GM12878 (cell line): ENCODE measurements around the gene REL. TPM values are rescaled to one million over a fixed set of nuclear protein-coding genes. Genes with fewer than 3 reads are reported as not detected.

Experiments
- ATAC-seq: fragments of 200-7000 bp; cut with Tn5 transposase; 3 replicates; pipeline ENCODE4 v1.9.1; 2020; ENCODE audit warnings: mild to moderate bottlenecking, moderate library complexity
- BruUV-seq: library from RNA; stranded (reverse); fragments of 400-500 nt; replicated peaks from 2 replicates; lab custom pipeline; 2021; lab: Mats Ljungman, UMichigan
- CTCF ChIA-PET: fragments of 300-600 bp; sonication (Branson Sonifier 250); formaldehyde crosslinking; extraction: SDS; loops from one replicate; lab custom pipeline; 2021; ENCODE audit warnings: inconsistent platforms; lab: Yijun Ruan, JAX
- POLR2A ChIA-PET: fragments of 350-600 bp; formaldehyde crosslinking; extraction: SDS; loops from one replicate; lab custom pipeline; 2021; ENCODE audit warnings: inconsistent platforms; lab: Charles Lee
- RAD21 ChIA-PET: fragments of 300-600 bp; sonication (Branson Sonifier 250); formaldehyde crosslinking; loops from one replicate; lab custom pipeline; 2023; ENCODE audit warnings: antibody characterized with exemption; ENCODE audit not compliant: unreplicated experiment; lab: Charles Lee
- SMC1A ChIA-PET: fragments of 300-600 bp; sonication (Branson Sonifier 250); formaldehyde crosslinking; loops from one replicate; lab custom pipeline; 2023; ENCODE audit not compliant: unreplicated experiment, uncharacterized antibody; lab: Charles Lee
- DNase-seq: peaks from one replicate; pipeline ENCODE4 v3.0.0-alpha.2; 2011; ENCODE audit warnings: low read depth, low spot score
- FAIRE-seq: peaks from 3 replicates; lab custom pipeline; 2011; peaks lifted over from hg19 to GRCh38; lab: Jason Lieb, UNC
- H2AFZ ChIP-seq: 2 replicates; pipeline ENCODE4 v1.6.0; 2011; ENCODE audit warnings: low read depth, low read length, control low read depth; ENCODE audit not compliant: control insufficient read depth
- H3K27ac ChIP-seq: 2 replicates; pipeline ENCODE4 v1.5.1; 2011; ENCODE audit warnings: control low read depth; ENCODE audit not compliant: control insufficient read depth, insufficient read depth
- H3K27me3 ChIP-seq, 2 experiments: replicated peaks in 1 of 2; 2 replicates each; pipeline versions ENCODE4 v1.6.0 to v1.6.1; 2011; ENCODE audit warnings: low read length in 1 of 2; ENCODE audit not compliant: control insufficient read depth in 2 of 2, insufficient read depth in 2 of 2
- H3K36me3 ChIP-seq, 2 experiments: 2 replicates each; pipeline ENCODE4 v1.5.1; 2011; ENCODE audit warnings: low read length in 1 of 2; ENCODE audit not compliant: control insufficient read depth in 2 of 2, insufficient read depth in 2 of 2
- H3K4me1 ChIP-seq: 2 replicates; pipeline ENCODE4 v1.6.1; 2011; ENCODE audit warnings: mild to moderate bottlenecking, low read length, moderate library complexity, mixed read lengths; ENCODE audit not compliant: control insufficient read depth, insufficient read depth
- H3K4me2 ChIP-seq: 2 replicates; pipeline ENCODE4 v1.6.0; 2011; ENCODE audit warnings: control low read depth; ENCODE audit not compliant: control insufficient read depth, insufficient read depth
- H3K4me3 ChIP-seq: fragments of 200-600 bp; sonication (generic); 2 replicates; pipeline ENCODE4 v1.5.1; 2016
- H3K79me2 ChIP-seq: 2 replicates; pipeline ENCODE4 v1.6.0; 2011; ENCODE audit warnings: low read length; ENCODE audit not compliant: control insufficient read depth, insufficient read depth
- H3K9ac ChIP-seq: 2 replicates; pipeline ENCODE4 v1.8.0; 2011; ENCODE audit warnings: low read length, control low read depth, mixed read lengths; ENCODE audit not compliant: control insufficient read depth, insufficient read depth
- H3K9me3 ChIP-seq: replicated peaks from 3 replicates; pipeline ENCODE4 v1.5.1; 2011; ENCODE audit warnings: mild to moderate bottlenecking, low read length; ENCODE audit not compliant: control insufficient read depth, insufficient read depth
- H4K20me1 ChIP-seq: 2 replicates; pipeline ENCODE4 v1.6.0; 2011; ENCODE audit not compliant: control insufficient read depth, insufficient read depth
- CEBPB ChIP-seq, 2 experiments: fragments of 150-350 bp in 1 of 2; IDR thresholded peaks; 2 replicates each; pipeline ENCODE4 v1.6.1; 2012 to 2014; ENCODE audit warnings: low read depth in 2 of 2, low read length in 2 of 2, borderline replicate concordance in 1 of 2, inconsistent platforms in 1 of 2
- EZH2 ChIP-seq: IDR thresholded peaks from 2 replicates; pipeline ENCODE4 v1.6.1; 2012; ENCODE audit warnings: low read depth, mild to moderate bottlenecking, control low read depth, inconsistent platforms, low read length, borderline replicate concordance; ENCODE audit not compliant: control insufficient read depth
- HDAC2 ChIP-seq: fragments of 200-600 bp; sonication (generic); IDR thresholded peaks from 2 replicates; pipeline ENCODE4 v1.6.1; 2017
- IKZF1 ChIP-seq: fragments of 450-650 bp; conservative IDR thresholded peaks from 2 replicates; pipeline ENCODE4 v1.6.1; 2017; ENCODE audit warnings: antibody characterized with exemption, mild to moderate bottlenecking
- IKZF2 ChIP-seq, 2 experiments: fragments of 450-650 bp; IDR thresholded peaks; 2 replicates each; pipeline ENCODE4 v1.6.1; 2017; ENCODE audit warnings: mild to moderate bottlenecking in 2 of 2, moderate library complexity in 2 of 2
- PAX5 ChIP-seq: IDR thresholded peaks from 2 replicates; pipeline ENCODE4 v1.6.1; 2011; ENCODE audit warnings: low read depth, low read length, borderline replicate concordance
- PML ChIP-seq: IDR thresholded peaks from 2 replicates; pipeline ENCODE4 v1.6.1; 2012; ENCODE audit warnings: low read length, inconsistent platforms
- POU2F2 ChIP-seq: IDR thresholded peaks from 3 replicates; pipeline ENCODE4 v1.6.1; 2011; ENCODE audit warnings: low read depth, mild to moderate bottlenecking, low read length, borderline replicate concordance
- RAD21 ChIP-seq: IDR thresholded peaks from 2 replicates; pipeline ENCODE4 v1.6.1; 2011; ENCODE audit warnings: mild to moderate bottlenecking, low read depth, low read length, moderate library complexity; ENCODE audit not compliant: insufficient read depth
- RBBP5 ChIP-seq: fragments of 200-600 bp; sonication (generic); conservative IDR thresholded peaks from 2 replicates; pipeline ENCODE4 v1.6.1; 2016
- SP1 ChIP-seq: IDR thresholded peaks from one replicate; pipeline ENCODE4 v1.6.1; 2011; ENCODE audit warnings: low read depth, low read length
- SREBF2 ChIP-seq: IDR thresholded peaks from 2 replicates; pipeline ENCODE4 v1.6.1; 2012; ENCODE audit warnings: mild to moderate bottlenecking, low read length
- TCF12 ChIP-seq: IDR thresholded peaks from 2 replicates; pipeline ENCODE4 v1.6.1; 2011; ENCODE audit warnings: low read depth, mild to moderate bottlenecking, low read length
- WRNIP1 ChIP-seq: IDR thresholded peaks from 2 replicates; pipeline ENCODE4 v1.6.1; 2011; ENCODE audit warnings: low read depth, low read length, improper control_type of control experiment, borderline replicate concordance
- WGBS: methylation state at CpG from one replicate; pipeline ENCODE4 v1.1.6; 2016; ENCODE audit warnings: low lambda C conversion rate; ENCODE audit not compliant: insufficient replicate concordance, insufficient coverage; ENCODE audit errors: missing lambda C conversion rate; 5-methylcytosine and 5-hydroxymethylcytosine counted together
- in situ Hi-C: fragments of 300-500 bp; cut with MboI; formaldehyde crosslinking; loops from 9 replicates; pipeline ENCODE4 v1.14.3; 2018; ENCODE audit warnings: mixed read lengths
- intact Hi-C: fragments of 100-400 bp; cut with micrococcal nuclease; formaldehyde crosslinking; loops from one replicate; pipeline ENCODE4 v1.14.2; 2022; ENCODE audit not compliant: unreplicated experiment
- polyA plus RNA-seq, 11 experiments: library from polyadenylated mRNA; depleted of rRNA in 4 of 11; unstranded in 6 of 11; stranded (reverse) in 5 of 11; fragments of >200 nt; fragmentation: Nextera tagmentation in 4 of 11; fragmentation: Illumina TruSeq in 1 of 11; extraction: Ambion mirVana in 4 of 11; extraction: Trizol in 1 of 11; gene quantifications; 1 replicate in 1 of 11; 2 replicates in 10 of 11; pipeline versions ENCODE4 v1.2.1 to v1.2.3, GENCODE V29; 2011 to 2016; ENCODE audit warnings: inconsistent platforms in 2 of 11, missing spikeins in 2 of 11, low read depth in 1 of 11
- total RNA-seq, 4 experiments: library from RNA; depleted of rRNA in 3 of 4; stranded (reverse); fragments of >200 nt in 3 of 4; fragmentation: Illumina TruSeq in 1 of 4; extraction: Trizol in 1 of 4; gene quantifications; 2 replicates each; pipeline versions ENCODE4 v1.2.1 to v1.2.3, GENCODE V29; 2013 to 2021
- TF ChIP-seq, protein P1 (sequence below): fragments of 450-650 bp; IDR thresholded peaks from 2 replicates; pipeline ENCODE4 v1.6.1; 2017; ENCODE audit warnings: mild to moderate bottlenecking
- TF ChIP-seq, protein P2 (sequence below): fragments of 450-650 bp; IDR thresholded peaks from 2 replicates; pipeline ENCODE4 v1.6.1; 2018; ENCODE audit warnings: mild to moderate bottlenecking, low read depth, moderate library complexity; ENCODE audit not compliant: partially characterized antibody
- TF ChIP-seq, protein P3 (sequence below): IDR thresholded peaks from 2 replicates; pipeline ENCODE4 v1.6.1; 2012; ENCODE audit warnings: low read length, inconsistent platforms

REL gene
- total and polyA plus RNA-seq, 10 of the 15 experiments (the other 5 are each of a cell fraction or from before 2014, with no cell fraction given), result 6.3 to 52.4 (median 26.6) TPM

- TF ChIP-seq, protein P1, sequence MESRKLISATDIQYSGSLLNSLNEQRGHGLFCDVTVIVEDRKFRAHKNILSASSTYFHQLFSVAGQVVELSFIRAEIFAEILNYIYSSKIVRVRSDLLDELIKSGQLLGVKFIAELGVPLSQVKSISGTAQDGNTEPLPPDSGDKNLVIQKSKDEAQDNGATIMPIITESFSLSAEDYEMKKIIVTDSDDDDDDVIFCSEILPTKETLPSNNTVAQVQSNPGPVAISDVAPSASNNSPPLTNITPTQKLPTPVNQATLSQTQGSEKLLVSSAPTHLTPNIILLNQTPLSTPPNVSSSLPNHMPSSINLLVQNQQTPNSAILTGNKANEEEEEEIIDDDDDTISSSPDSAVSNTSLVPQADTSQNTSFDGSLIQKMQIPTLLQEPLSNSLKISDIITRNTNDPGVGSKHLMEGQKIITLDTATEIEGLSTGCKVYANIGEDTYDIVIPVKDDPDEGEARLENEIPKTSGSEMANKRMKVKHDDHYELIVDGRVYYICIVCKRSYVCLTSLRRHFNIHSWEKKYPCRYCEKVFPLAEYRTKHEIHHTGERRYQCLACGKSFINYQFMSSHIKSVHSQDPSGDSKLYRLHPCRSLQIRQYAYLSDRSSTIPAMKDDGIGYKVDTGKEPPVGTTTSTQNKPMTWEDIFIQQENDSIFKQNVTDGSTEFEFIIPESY, result no peak
- TF ChIP-seq IKZF1 (no peak), SREBF2 (no peak), SP1 (no peak)
- TF ChIP-seq, protein P2, sequence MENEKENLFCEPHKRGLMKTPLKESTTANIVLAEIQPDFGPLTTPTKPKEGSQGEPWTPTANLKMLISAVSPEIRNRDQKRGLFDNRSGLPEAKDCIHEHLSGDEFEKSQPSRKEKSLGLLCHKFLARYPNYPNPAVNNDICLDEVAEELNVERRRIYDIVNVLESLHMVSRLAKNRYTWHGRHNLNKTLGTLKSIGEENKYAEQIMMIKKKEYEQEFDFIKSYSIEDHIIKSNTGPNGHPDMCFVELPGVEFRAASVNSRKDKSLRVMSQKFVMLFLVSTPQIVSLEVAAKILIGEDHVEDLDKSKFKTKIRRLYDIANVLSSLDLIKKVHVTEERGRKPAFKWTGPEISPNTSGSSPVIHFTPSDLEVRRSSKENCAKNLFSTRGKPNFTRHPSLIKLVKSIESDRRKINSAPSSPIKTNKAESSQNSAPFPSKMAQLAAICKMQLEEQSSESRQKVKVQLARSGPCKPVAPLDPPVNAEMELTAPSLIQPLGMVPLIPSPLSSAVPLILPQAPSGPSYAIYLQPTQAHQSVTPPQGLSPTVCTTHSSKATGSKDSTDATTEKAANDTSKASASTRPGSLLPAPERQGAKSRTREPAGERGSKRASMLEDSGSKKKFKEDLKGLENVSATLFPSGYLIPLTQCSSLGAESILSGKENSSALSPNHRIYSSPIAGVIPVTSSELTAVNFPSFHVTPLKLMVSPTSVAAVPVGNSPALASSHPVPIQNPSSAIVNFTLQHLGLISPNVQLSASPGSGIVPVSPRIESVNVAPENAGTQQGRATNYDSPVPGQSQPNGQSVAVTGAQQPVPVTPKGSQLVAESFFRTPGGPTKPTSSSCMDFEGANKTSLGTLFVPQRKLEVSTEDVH, result no peak
Observed at GRCh38 chr2:60947056-60947455, 65.7 kb downstream of the REL start (continued).

- FAIRE-seq, result no peak
- H3K4me2 ChIP-seq, result no peak overlapping the region
- WGBS, result 83% methylated on average over 8 of the region's 8 CpGs
- H3K27me3 ChIP-seq, result no peaks in the 10 kb centered on the region
- no peaks in the 10 kb centered on the region for H3K36me3 ChIP-seq
- ChIA-PET RAD21 (no interaction called here), POLR2A (no interaction called here), CTCF (interaction anchor here (3.8 kb wide), 1 partner anchor 51 kb away, joined by 12 read pairs; no protein-coding TSS in a partner anchor)
- no peak overlapping the region for H3K9ac ChIP-seq
- in situ Hi-C loops, result no loop called here
- no peak overlapping the region for H3K27ac ChIP-seq
- no peaks in the 10 kb centered on the region for H3K79me2 ChIP-seq
- TF ChIP-seq PAX5 (peak; percentile 83), POU2F2 (no peak), HDAC2 (no peak), WRNIP1 (no peak), IKZF2 (IDR thresholded peaks at IDR 0.05) (0 out of 4 replicates have a peak, but pooled peaks of 1 of the 2 experiments have one; percentile 24), PML (no peak), RBBP5 (no peak), RAD21 (no peak), EZH2 (no peak), CEBPB (IDR thresholded peaks at IDR 0.05; ENCODE audit: borderline replicate concordance in 1 of 2, low read depth in 2 of 2, low read length in 2 of 2) (no peak), TCF12 (no peak)
- TF ChIP-seq, protein P3, sequence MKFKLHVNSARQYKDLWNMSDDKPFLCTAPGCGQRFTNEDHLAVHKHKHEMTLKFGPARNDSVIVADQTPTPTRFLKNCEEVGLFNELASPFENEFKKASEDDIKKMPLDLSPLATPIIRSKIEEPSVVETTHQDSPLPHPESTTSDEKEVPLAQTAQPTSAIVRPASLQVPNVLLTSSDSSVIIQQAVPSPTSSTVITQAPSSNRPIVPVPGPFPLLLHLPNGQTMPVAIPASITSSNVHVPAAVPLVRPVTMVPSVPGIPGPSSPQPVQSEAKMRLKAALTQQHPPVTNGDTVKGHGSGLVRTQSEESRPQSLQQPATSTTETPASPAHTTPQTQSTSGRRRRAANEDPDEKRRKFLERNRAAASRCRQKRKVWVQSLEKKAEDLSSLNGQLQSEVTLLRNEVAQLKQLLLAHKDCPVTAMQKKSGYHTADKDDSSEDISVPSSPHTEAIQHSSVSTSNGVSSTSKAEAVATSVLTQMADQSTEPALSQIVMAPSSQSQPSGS, result no peak
- TF ChIP-seq, all 136 proteins: peak for 2
- Histone ChIP-seq H3K4me3 (no peak overlapping the region), H3K9me3 (no peaks in the 10 kb centered on the region; the same call in 2 of the 3 replicates), H3K4me1 (no peaks in the 10 kb centered on the region), H4K20me1 (no peaks in the 10 kb centered on the region), H2AFZ (no peak overlapping the region)
- ATAC-seq (peak; percentile 74), DNase-seq (no peak)
- intact Hi-C loops, result no loop called here
- BruUV-seq, result no TSS peak
- SMC1A ChIA-PET, result interaction anchor here (1.5 kb wide), 1 partner anchor 17 kb away, joined by 4 read pairs; no protein-coding TSS in a partner anchor
Observed at GRCh38 chr2:60948161-60948560, 66.8 kb downstream of the REL start.
